Effector memory CD4-positive, alpha-beta T cell (primary cell): ENCODE data around the gene ZBTB16.

ENCODE experiments used
- DNase-seq, 3 donors: peaks; one replicate each; pipeline ENCODE4 v3.0.0-alpha.2; 2020
- H3K27ac ChIP-seq: 2 replicates; pipeline ENCODE4 v1.7.0; 2013; ENCODE audit warnings: mild to moderate bottlenecking, low read length, moderate library complexity; ENCODE audit not compliant: insufficient read depth, poor library complexity, severe bottlenecking
- H3K27me3 ChIP-seq: replicated peaks from 2 replicates; pipeline ENCODE4 v1.7.0; 2013; ENCODE audit warnings: mild to moderate bottlenecking, low read length; ENCODE audit not compliant: insufficient read depth, control insufficient read depth, poor library complexity, severe bottlenecking
- H3K36me3 ChIP-seq: 2 replicates; pipeline ENCODE4 v1.7.0; 2013; ENCODE audit warnings: mild to moderate bottlenecking, low read length, moderate library complexity; ENCODE audit not compliant: control insufficient read depth, insufficient read depth
- H3K4me1 ChIP-seq: 2 replicates; pipeline ENCODE4 v1.7.0; 2013; ENCODE audit warnings: low read length, mild to moderate bottlenecking; ENCODE audit not compliant: control insufficient read depth, insufficient read depth, poor library complexity, severe bottlenecking
- H3K4me3 ChIP-seq: 2 replicates; pipeline ENCODE4 v1.7.0; 2013; ENCODE audit warnings: low read length, low read depth, mild to moderate bottlenecking; ENCODE audit not compliant: insufficient read depth, poor library complexity, severe bottlenecking
- H3K9me3 ChIP-seq: 2 replicates; pipeline ENCODE4 v1.7.0; 2013; ENCODE audit warnings: mild to moderate bottlenecking, low read length, moderate library complexity; ENCODE audit not compliant: control insufficient read depth

ZBTB16 gene

GRCh38 chr11:114219559-114220349 lies 160.2 kb downstream of the ZBTB16 start:
- peaks cover 25% of the 10 kb centered on the region for H3K4me1 ChIP-seq
- no peaks in the 10 kb centered on the region for H3K36me3 ChIP-seq
- no peaks in the 10 kb centered on the region for H3K9me3 ChIP-seq
- no peaks in the 10 kb centered on the region for H3K27me3 ChIP-seq
- DNase-seq, result no peak
- no peak overlapping the region for H3K4me3 ChIP-seq
- no peak overlapping the region for H3K27ac ChIP-seq

DNA sequence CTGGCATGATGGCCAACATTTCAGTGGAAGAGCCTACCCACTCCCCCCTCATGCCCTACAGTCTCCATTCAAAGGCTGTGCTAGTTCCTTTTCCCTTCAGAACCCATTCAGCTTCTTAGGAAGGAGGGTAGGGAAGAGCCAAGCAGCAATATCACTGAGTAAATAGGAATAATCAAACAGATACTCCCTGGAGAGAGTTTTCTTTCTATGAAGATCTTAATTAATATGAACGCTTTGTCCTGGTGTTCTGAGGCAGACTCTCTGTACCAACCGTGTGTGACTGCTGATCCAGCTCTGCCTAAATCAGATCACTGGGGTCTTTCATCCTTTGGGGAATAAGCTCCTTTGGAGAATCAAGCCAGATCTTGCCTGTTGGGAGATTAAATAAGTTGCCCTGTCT lies 161.5 kb downstream of the ZBTB16 start:
- no peak for DNase-seq
- Histone ChIP-seq H3K27me3 (no peaks in the 10 kb centered on the region), H3K9me3 (no peaks in the 10 kb centered on the region), H3K4me3 (no peak overlapping the region), H3K4me1 (peaks cover 15% of the 10 kb centered on the region), H3K27ac (no peak overlapping the region), H3K36me3 (no peaks in the 10 kb centered on the region)

- Histone ChIP-seq H3K27ac (no peak overlapping the region), H3K27me3 (no peaks in the 10 kb centered on the region), H3K9me3 (no peaks in the 10 kb centered on the region), H3K4me3 (no peak overlapping the region), H3K4me1 (no peaks in the 10 kb centered on the region), H3K36me3 (no peaks in the 10 kb centered on the region)
- no peak for DNase-seq
These were observed 166.2 kb downstream of the ZBTB16 start for GRCh38 chr11:114225661-114226060.

GRCh38 chr11:114226356-114226755 lies 166.8 kb downstream of the ZBTB16 start:
- no peaks in the 10 kb centered on the region for H3K27me3 ChIP-seq

DNA sequence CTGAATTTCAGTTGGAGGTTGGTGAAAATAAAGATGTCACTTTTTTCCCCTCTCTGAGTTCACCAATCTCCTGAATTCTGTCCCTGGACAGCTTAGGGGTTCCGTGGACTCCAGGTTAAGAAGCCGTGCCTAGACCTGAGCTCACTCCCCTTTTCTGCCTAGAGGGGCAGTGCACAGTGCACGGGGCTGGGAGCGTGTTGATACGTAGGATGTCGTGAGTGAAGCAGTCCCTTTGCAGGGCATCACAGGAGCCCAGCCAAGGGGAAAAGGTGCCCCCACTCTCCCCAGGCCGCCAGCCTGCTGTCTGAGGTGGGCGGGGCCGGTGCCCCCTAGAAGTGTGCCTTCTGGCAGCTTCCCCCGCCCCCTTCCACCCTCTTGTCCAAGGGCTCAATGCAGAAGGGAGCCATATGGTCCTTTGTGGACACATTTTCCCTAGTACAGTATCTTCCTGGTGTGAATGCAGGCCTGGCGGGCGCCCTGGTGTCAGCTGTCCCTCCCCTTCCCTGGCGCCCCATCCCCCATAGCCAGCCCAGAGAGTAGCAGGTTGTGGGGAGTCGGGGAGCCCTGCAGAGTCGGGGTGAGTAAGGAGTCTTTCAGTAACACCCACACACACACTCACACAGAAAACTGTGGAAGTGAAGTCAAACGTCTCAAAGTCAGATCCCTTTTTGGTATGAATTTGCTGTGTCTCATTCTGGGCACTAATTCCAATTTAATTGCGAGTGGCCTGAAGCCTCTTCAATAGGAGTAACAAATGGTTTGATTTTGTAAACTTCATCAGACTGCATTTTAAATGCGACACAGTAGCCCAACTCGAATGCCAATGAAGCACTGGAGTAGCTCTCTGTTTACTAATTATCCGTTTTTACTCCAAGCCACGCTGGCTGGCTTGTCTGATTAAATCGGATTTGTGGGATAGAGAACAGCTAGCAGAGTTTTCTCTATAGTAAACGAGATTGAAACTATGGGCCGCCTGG lies 169.2 kb downstream of the ZBTB16 start:
- Histone ChIP-seq H3K36me3 (no peaks in the 10 kb centered on the region), H3K27ac (no peak overlapping the region), H3K4me1 (no peaks in the 10 kb centered on the region), H3K9me3 (no peaks in the 10 kb centered on the region), H3K27me3 (no peaks in the 10 kb centered on the region), H3K4me3 (no peak overlapping the region)
- no peak for DNase-seq

More at GRCh38 chr11:114226356-114226755, 166.8 kb downstream of the ZBTB16 start:
- no peaks in the 10 kb centered on the region for H3K36me3 ChIP-seq
- no peak overlapping the region for H3K27ac ChIP-seq
- H3K9me3 ChIP-seq, result no peaks in the 10 kb centered on the region
- H3K4me3 ChIP-seq, result no peak overlapping the region
- H3K4me1 ChIP-seq, result no peaks in the 10 kb centered on the region
- DNase-seq, result no peak

DNA sequence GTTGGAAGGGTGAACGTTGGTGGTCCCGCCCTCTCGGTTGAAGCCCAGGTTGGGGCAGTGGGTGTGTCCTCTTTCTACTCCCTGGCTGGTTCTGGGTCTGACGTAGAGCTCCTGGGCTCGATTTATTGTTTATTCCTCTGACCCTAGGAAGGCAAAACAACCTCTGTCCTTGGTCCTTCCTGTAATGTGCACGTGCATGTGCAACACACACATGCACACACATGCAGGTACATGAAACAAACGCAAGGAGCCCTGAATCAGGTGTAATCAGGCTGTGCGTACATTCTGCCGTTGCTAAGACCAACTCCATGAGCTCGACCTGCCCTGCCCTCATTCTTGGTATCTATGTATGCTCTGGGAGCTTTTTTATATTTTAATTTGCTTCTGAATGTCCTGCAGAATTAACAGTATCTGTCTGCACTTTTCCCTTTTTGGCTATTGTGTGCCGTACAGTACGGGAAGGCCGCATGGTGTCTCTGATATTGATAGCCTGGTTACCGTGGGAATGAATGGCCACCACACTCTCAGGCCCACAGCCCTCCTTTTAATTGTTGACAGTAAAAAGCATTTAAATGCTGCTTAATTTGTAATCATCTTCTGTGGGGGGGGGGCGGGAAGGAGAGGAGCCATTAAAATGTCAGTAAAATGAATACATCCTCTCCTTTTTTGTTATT lies 170.7 kb downstream of the ZBTB16 start:
- Histone ChIP-seq H3K36me3 (no peaks in the 10 kb centered on the region), H3K4me3 (no peak overlapping the region), H3K4me1 (no peaks in the 10 kb centered on the region), H3K27ac (no peak overlapping the region), H3K9me3 (no peaks in the 10 kb centered on the region), H3K27me3 (no peaks in the 10 kb centered on the region)
- DNase-seq, result no peak

DNA sequence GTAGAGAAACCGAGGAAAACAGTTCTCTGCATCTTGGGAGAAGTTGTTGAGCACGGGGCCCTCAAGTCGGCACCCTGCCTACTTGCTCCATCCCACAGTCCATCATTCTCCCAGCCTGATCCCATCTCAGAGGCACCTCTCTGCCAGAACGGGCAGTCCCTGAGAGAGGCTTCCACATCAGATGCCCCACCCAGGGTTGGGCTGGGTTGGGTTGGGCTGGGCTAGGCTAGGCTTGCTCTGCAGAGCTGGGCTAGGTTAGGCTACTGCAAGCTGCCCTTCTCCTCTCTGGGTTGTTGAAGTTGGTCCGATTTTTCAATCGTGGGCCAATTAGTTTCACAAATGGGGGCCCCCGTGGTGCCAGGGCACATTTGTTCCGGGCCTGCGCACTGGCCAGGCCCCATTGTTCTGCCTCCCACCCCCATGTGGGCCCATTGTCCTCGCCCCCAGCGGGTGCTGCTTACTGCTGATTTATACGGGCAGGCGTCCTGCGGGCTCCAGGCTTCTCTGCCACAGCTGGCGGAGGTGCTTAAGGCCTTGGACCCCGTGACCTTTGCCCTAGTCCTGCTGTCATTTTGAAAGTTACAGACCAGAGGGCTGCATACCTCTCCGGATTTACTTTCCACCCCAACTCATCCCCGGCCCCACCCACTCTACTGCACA lies 173.0 kb downstream of the ZBTB16 start:
- Histone ChIP-seq H3K4me1 (no peaks in the 10 kb centered on the region), H3K27me3 (no peaks in the 10 kb centered on the region), H3K4me3 (no peak overlapping the region), H3K27ac (no peak overlapping the region), H3K9me3 (no peaks in the 10 kb centered on the region), H3K36me3 (no peaks in the 10 kb centered on the region)
- DNase-seq, result no peak

DNA sequence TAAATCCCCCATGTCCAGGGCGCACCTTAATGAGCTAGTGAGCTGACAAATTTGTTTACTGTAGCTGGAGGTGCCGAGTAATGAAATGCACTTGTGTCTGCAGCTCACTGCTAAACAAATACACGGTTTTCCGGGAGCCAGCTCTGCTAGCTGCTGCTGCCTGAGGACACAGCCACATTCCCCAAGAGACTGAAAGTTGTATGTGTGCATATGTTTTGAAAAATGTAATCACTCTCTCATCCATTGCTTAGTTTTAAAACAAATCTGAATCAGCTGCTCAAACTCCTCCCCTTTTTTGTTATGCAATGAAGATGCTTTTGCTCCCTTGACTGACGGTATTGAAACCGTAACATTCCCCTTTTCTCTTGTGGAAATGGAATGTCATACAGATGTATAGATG lies 174.2 kb downstream of the ZBTB16 start:
- no peaks in the 10 kb centered on the region for H3K36me3 ChIP-seq
- H3K9me3 ChIP-seq, result no peaks in the 10 kb centered on the region
- no peaks in the 10 kb centered on the region for H3K4me1 ChIP-seq
- H3K27me3 ChIP-seq, result no peaks in the 10 kb centered on the region
- no peak overlapping the region for H3K4me3 ChIP-seq
- no peak for DNase-seq
- H3K27ac ChIP-seq, result no peak overlapping the region

- Histone ChIP-seq H3K27me3 (no peaks in the 10 kb centered on the region), H3K4me1 (no peaks in the 10 kb centered on the region), H3K4me3 (no peak overlapping the region), H3K27ac (no peak overlapping the region), H3K9me3 (no peaks in the 10 kb centered on the region), H3K36me3 (no peaks in the 10 kb centered on the region)
- DNase-seq, result no peak
These were observed 177.3 kb downstream of the ZBTB16 start for GRCh38 chr11:114236829-114237228.
